Right cardiac atrium (tissue), 5 donors: ENCODE results near the gene TAB2. TPM values are rescaled to one million over a fixed set of nuclear protein-coding genes. Genes with fewer than 3 reads are reported as not detected.
"Not testable (repeated sequence)": the region's sequence is repeated elsewhere in the genome, so short reads cannot be mapped to it uniquely, and the experiment has no call there.

Source experiments
- ATAC-seq, 2 donors: fragments of 200-7000 bp; cut with Tn5 transposase; one replicate each; pipeline versions ENCODE4 v1.8.0 to v1.9.1; 2020; ENCODE audit warnings: moderate library complexity in 2 of 2, mild to moderate bottlenecking in 1 of 2
- DNase-seq, 3 donors: peaks; one replicate each; pipeline ENCODE4 v3.0.0-alpha.2; 2020
- H3K27ac ChIP-seq: one replicate; pipeline ENCODE4 v1.5.1; 2013; ENCODE audit warnings: mild to moderate bottlenecking, low read length, control low read depth, moderate library complexity
- H3K27me3 ChIP-seq: one replicate; pipeline ENCODE4 v1.6.1; 2013; ENCODE audit not compliant: control insufficient read depth, insufficient read depth
- H3K4me1 ChIP-seq: one replicate; pipeline ENCODE4 v1.6.1; 2013; ENCODE audit warnings: low read length; ENCODE audit not compliant: control insufficient read depth, insufficient read depth
- H3K4me3 ChIP-seq: one replicate; pipeline ENCODE4 v1.5.1; 2013; ENCODE audit warnings: low read length, control low read depth
- H3K9me3 ChIP-seq: one replicate; pipeline ENCODE4 v1.6.1; 2013; ENCODE audit warnings: low read length; ENCODE audit not compliant: control insufficient read depth
- WGBS: extraction: QIAGEN DNeasy Blood & Tissue Kit; methylation state at CpG from one replicate; pipeline ENCODE4 v1.1.7; 2013; 5-methylcytosine and 5-hydroxymethylcytosine counted together
- intact Hi-C, 4 donors: fragments of 100-400 bp; cut with DNase I; formaldehyde crosslinking; loops; one replicate each; pipeline versions ENCODE4 v1.11.0 to v1.14.0; 2022 to 2023
- polyA plus RNA-seq: library from polyadenylated mRNA; stranded (reverse); fragments of 200-250 nt; gene quantifications from one replicate; pipeline ENCODE4 v1.2.3, GENCODE V29; 2013
- total RNA-seq, 4 donors: library from RNA; stranded (reverse); fragmentation: NEBNext Ultra II Directional; extraction: Animal tissue kit (Norgen Biotek cat#: 25700); gene quantifications; one replicate each; pipeline ENCODE4 v1.2.1, GENCODE V29; 2021
- donor health status: healthy with polysubstance abuse.
- donor health status: DM: no; HTN: yes; CAD: no.
- donor health status: DM: no; HTN: no; CAD: no.
- donor health status: DM: no; HTN: yes; CAD: no; lungs with severe emphysema.
- donor health status: DM: yes; HTN: yes; CAD: no.

Gene TAB2
- total and polyA plus RNA-seq, 5 donors: 27.8 to 73.9 (median 65.6) TPM

GRCh38 chr6:149433881-149434280 is 116.4 kb downstream of the TAB2 start:
- intact Hi-C loops: loop anchor here (2.0 to 5.0 kb wide), 4 partner anchors 83 to 407 kb away; no protein-coding TSS in a partner anchor
- no peak overlapping the region for H3K4me3 ChIP-seq
- no peak for ATAC-seq
- no peak for DNase-seq
- H3K4me1 ChIP-seq: no peaks in the 10 kb centered on the region
- H3K27me3 ChIP-seq: no peaks in the 10 kb centered on the region
- no peak overlapping the region for H3K27ac ChIP-seq
- H3K9me3 ChIP-seq: no peaks in the 10 kb centered on the region
- 49% methylated on average over 1 of the region's 1 CpG for WGBS

GRCh38 chr6:149435919-149436586 is 118.5 kb downstream of the TAB2 start:
- Histone ChIP-seq H3K4me3 (no peak overlapping the region), H3K9me3 (no peaks in the 10 kb centered on the region), H3K4me1 (no peaks in the 10 kb centered on the region), H3K27me3 (no peaks in the 10 kb centered on the region), H3K27ac (no peak overlapping the region)
- 89% methylated on average over 13 of the region's 13 CpGs for WGBS
- DNase-seq (no peak), ATAC-seq (no peak)
- intact Hi-C loops: no loop called here

DNA sequence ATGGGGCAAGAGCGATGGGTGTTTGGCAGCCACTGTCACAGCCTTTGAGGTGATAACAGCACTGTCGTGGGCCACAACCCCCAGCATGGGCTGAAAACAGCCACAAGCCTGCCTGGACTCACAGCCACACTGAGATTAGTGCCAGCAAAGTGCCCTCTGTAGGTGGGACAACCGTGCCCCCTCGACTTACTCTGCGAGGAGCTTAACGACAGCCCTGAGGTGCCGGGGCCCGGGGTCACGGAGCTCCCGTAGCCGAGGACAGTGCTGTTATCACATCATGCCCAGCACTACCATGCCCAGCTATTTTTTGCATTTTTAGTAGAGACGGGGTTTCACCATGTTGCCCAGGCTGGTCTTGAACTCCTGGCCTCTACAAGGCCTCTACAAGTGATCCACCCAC is 119.1 kb downstream of the TAB2 start:
- Histone ChIP-seq H3K27me3 (no peaks in the 10 kb centered on the region), H3K4me3 (no peak overlapping the region), H3K4me1 (no peaks in the 10 kb centered on the region), H3K27ac (no peak overlapping the region), H3K9me3 (no peaks in the 10 kb centered on the region)
- DNase-seq: no peak
- ATAC-seq: no peak
- 91% methylated on average over 12 of the region's 12 CpGs for WGBS
- intact Hi-C loops: no loop called here

GRCh38 chr6:149437212-149437611 is 119.7 kb downstream of the TAB2 start:
- intact Hi-C loops: no loop called here

GRCh38 chr6:149438855-149439254 is 121.3 kb downstream of the TAB2 start:
- Histone ChIP-seq H3K4me1 (no peaks in the 10 kb centered on the region), H3K27me3 (no peaks in the 10 kb centered on the region), H3K4me3 (no peak overlapping the region), H3K9me3 (no peaks in the 10 kb centered on the region), H3K27ac (no peak overlapping the region)
- DNase-seq (no peak), ATAC-seq (no peak)
- WGBS: 69% methylated on average over 3 of the region's 3 CpGs
- intact Hi-C loops: no loop called here

More at GRCh38 chr6:149437212-149437611, 119.7 kb downstream of the TAB2 start:
- Histone ChIP-seq H3K27me3 (no peaks in the 10 kb centered on the region), H3K4me1 (no peaks in the 10 kb centered on the region), H3K9me3 (no peaks in the 10 kb centered on the region), H3K4me3 (no peak overlapping the region), H3K27ac (no peak overlapping the region)
- DNase-seq (no peak), ATAC-seq (no peak)
- 89% methylated on average over 3 of the region's 3 CpGs for WGBS

GRCh38 chr6:149439626-149440025 is 122.1 kb downstream of the TAB2 start:
- intact Hi-C loops: no loop called here
- DNase-seq: no peak
- Histone ChIP-seq H3K9me3 (no peaks in the 10 kb centered on the region), H3K27me3 (no peaks in the 10 kb centered on the region), H3K4me1 (no peaks in the 10 kb centered on the region), H3K4me3 (no peak overlapping the region), H3K27ac (no peak overlapping the region)
- WGBS: 77% methylated on average over 1 of the region's 1 CpG
- no peak for ATAC-seq

DNA sequence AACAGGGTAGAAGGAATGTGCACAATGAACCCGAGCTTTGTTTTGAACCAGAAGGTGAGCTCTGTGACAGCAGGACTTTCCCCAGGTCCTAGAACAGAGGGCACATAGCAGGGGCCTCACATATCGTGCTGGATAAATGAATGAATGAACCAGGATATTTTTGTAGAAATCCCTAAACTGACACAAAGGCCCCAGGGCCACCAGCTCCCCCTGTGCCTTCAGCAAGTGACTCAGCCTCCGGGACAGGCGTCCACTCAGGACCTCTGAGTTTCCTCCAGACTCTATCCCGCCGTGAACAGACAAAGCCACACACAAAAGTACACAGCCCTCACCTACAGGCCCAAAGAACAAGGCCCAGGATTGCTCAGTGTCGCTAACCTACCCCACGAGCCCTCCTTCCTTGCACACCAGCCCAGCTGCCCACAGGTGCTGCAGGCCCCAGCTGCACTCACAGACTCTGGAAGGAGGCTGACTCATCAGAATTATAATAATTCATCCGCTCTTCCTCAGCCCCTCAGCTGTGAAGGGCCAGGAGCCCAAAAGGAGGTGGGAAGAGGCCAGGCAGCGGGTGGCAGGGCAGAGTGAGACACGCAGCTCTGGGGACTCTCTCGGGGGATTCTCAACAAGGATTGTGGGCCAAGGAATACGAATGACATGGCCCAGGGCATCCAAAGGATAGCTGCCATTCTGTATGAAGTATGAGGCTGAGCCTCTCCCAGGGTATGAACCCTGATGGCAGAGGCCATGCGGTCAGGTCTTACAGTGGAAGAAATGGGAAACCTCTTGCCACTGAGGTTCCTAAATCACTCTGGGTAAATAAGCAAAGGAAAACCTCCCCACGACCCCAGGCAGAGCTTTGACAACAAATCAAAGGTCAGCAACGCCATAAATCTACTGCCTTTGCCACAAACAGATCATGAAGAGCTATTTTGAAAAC is 123.5 kb downstream of the TAB2 start:
- H3K4me1 ChIP-seq: no peaks in the 10 kb centered on the region
- DNase-seq (no peak), ATAC-seq (no peak)
- intact Hi-C loops: no loop called here
- WGBS: 88% methylated on average over 16 of the region's 16 CpGs
- no peaks in the 10 kb centered on the region for H3K9me3 ChIP-seq
- H3K4me3 ChIP-seq: no peak overlapping the region
- no peaks in the 10 kb centered on the region for H3K27me3 ChIP-seq
- no peak overlapping the region for H3K27ac ChIP-seq

DNA sequence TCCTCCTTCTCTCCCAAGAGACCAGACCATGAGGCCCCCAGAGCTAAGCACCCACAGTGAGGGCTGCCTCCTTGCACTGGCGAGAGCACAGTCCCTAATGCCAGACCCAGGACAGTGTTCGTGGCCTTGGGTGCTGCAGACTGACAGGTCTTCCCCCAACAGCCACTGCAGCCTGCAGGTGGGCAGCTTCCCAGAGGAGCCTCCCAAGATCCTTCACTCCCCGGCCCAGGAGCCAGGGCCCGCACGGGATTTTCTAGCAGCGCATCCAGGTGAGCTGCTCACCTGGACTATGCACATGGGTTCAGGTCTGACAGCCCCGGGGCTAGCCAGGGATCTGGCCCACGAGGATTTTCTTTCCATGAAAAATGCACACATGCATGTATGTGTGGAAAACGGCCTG is 124.2 kb downstream of the TAB2 start:
- DNase-seq (no peak), ATAC-seq (no peak)
- no peaks in the 10 kb centered on the region for H3K27me3 ChIP-seq
- intact Hi-C loops: loop anchor here in 1 of 4 donors (2.0 kb wide), 1 partner anchor 21 kb away; no protein-coding TSS in a partner anchor
- H3K27ac ChIP-seq: no peak overlapping the region
- no peaks in the 10 kb centered on the region for H3K9me3 ChIP-seq
- 92% methylated on average over 9 of the region's 9 CpGs for WGBS
- no peak overlapping the region for H3K4me3 ChIP-seq
- H3K4me1 ChIP-seq: no peaks in the 10 kb centered on the region

GRCh38 chr6:149443411-149444181 is 126.1 kb downstream of the TAB2 start:
- Histone ChIP-seq H3K9me3 (no peaks in the 10 kb centered on the region), H3K27ac (no peak overlapping the region), H3K4me3 (no peak overlapping the region), H3K4me1 (no peaks in the 10 kb centered on the region), H3K27me3 (no peaks in the 10 kb centered on the region)
- intact Hi-C loops: loop anchor here in 1 of 4 donors (2.0 kb wide), 1 partner anchor 19 kb away; no protein-coding TSS in a partner anchor
- 44% methylated on average over 8 of the region's 8 CpGs for WGBS
- DNase-seq: peak in 1 of 3 donors; percentile 43
- peak; percentile 35 to 44 for ATAC-seq

DNA sequence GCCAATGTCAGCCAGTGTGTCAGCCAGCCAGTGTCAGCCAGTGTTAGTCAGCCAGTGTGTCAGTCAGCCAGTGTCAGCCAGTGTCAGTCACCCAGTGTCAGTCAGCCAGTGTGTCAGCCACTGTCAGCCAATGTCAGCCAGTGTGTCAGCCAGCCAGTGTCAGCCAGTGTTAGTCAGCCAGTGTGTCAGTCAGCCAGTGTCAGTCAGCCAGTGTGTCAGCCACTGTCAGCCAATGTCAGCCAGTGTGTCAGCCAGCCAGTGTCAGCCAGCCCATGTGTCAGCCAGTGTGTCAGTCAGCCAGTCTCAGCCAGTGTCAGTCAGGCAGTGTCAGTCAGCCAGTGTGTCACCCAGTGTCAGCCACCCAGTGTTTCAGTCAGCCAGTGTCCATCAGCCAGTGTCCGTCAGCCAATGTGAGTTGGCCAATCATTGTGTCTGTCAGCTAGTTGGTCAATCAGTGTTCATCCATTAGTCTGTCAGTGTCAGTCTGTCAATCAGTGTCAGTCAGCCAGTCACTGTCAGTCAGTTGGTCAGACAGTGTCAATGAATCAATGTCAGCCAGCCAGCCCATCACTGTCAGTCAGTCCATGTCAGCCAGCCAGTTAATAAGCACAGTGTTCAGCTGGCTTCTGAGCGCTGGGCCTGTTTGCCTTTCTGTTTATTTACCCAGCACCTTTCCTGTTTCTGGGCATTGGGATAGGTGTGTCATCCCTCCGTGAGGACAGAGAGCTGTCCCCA is 127.0 kb downstream of the TAB2 start:
- H3K27me3 ChIP-seq, ATAC-seq, H3K27ac ChIP-seq, H3K9me3 ChIP-seq, DNase-seq, intact Hi-C loops, H3K4me1 ChIP-seq, H3K4me3 ChIP-seq: not testable (repeated sequence)
- 64% methylated on average over 3 of the region's 3 CpGs for WGBS
